Keratinocyte (primary cell): ENCODE data around the gene TMEM106B.

ENCODE experiments used
- EZH2 ChIP-seq: IDR thresholded peaks from one replicate; pipeline ENCODE4 v1.6.1; 2012; ENCODE audit warnings: inconsistent platforms, mild to moderate bottlenecking, low read length, moderate library complexity
- TF ChIP-seq, protein P1 (sequence below), 3 experiments: IDR thresholded peaks in 1 of 3; conservative IDR thresholded peaks in 1 of 3; optimal IDR thresholded peaks in 1 of 3; 2 replicates in 2 of 3; 3 replicates in 1 of 3; pipeline versions ENCODE3 to v1.5.1; 2011; ENCODE audit warnings: low read length in 3 of 3, mild to moderate bottlenecking in 3 of 3, moderate library complexity in 2 of 3, control low read depth in 1 of 3, inconsistent platforms in 1 of 3; ENCODE audit not compliant: insufficient read depth in 2 of 3; ENCODE audit errors: extremely low read depth in 1 of 3

DNA sequence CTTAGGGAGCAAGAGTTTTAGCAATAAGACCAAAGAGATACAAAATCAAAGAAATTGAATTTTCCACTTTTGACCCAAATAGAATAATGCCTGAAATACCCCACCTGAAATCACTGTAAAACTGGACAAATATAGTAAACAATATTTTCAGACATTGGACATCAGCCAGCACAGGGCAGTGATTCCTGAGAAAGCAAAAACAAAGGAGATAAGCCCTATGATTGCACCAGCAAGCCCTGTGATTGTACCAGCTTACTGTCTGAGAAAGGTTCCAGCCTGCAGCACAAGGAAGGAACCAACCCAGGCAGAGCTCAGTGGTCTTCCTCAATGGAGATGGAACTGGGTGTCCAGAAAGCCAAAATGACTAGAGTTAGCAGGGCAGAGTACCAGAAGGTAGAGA lies 10.3 kb downstream of the TMEM106B start:
- no peak for TF ChIP-seq EZH2
- TF ChIP-seq, protein P1, sequence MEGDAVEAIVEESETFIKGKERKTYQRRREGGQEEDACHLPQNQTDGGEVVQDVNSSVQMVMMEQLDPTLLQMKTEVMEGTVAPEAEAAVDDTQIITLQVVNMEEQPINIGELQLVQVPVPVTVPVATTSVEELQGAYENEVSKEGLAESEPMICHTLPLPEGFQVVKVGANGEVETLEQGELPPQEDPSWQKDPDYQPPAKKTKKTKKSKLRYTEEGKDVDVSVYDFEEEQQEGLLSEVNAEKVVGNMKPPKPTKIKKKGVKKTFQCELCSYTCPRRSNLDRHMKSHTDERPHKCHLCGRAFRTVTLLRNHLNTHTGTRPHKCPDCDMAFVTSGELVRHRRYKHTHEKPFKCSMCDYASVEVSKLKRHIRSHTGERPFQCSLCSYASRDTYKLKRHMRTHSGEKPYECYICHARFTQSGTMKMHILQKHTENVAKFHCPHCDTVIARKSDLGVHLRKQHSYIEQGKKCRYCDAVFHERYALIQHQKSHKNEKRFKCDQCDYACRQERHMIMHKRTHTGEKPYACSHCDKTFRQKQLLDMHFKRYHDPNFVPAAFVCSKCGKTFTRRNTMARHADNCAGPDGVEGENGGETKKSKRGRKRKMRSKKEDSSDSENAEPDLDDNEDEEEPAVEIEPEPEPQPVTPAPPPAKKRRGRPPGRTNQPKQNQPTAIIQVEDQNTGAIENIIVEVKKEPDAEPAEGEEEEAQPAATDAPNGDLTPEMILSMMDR (optimal IDR thresholded peaks at IDR 0.05 in 1 of 3, IDR thresholded peaks at IDR 0.05 in 1 of 3, conservative IDR thresholded peaks at IDR 0.05 in 1 of 3; ENCODE audit: extremely low read depth in 1 of 3, insufficient read depth in 2 of 3, low read length in 3 of 3), result no peak
